ENCODE results near the gene UNC80. TPM values are rescaled to one million over a fixed set of nuclear protein-coding genes. Genes with fewer than 3 reads are reported as not detected.

UNC80 gene
- total and polyA plus RNA-seq, 2 donors (not counting 1 experiment from before 2014, with no cell fraction given): not detected

GRCh38 chr2:209805351-209805750 lies 33.7 kb downstream of the UNC80 start:
- Histone ChIP-seq H3K4me1 (ENCODE audit: control insufficient read depth in 2 of 2, insufficient read depth in 2 of 2, low read length in 2 of 2) (no peaks in the 10 kb centered on the region), H3K4me2 (replicated peaks; ENCODE audit: low read depth, low read length, poor library complexity, severe bottlenecking) (no peak overlapping the region), H3K36me3 (replicated peaks in 1 of 2; ENCODE audit: control extremely low read depth in 1 of 2, control insufficient read depth in 1 of 2, extremely low read depth in 1 of 2, insufficient read depth in 2 of 2, low read length in 1 of 2) (no peaks in the 10 kb centered on the region), H3K79me2 (ENCODE audit: control insufficient read depth, insufficient read depth, low read length) (no peaks in the 10 kb centered on the region), H3K9ac (ENCODE audit: low read length) (no peak overlapping the region), H3K27ac (ENCODE audit: low read length in 2 of 2) (no peak overlapping the region), H4K20me1 (ENCODE audit: control insufficient read depth, insufficient read depth, low read length, poor library complexity, severe bottlenecking) (no peaks in the 10 kb centered on the region), H3K9me3 (ENCODE audit: control extremely low read depth in 1 of 3, control insufficient read depth in 2 of 3, insufficient read depth in 1 of 3, low read length in 2 of 3) (peaks cover 0 to 16% (median 1%) of the 10 kb centered on the region in 3 donors), H3K27me3 (replicated peaks in 1 of 4; ENCODE audit: control extremely low read depth in 1 of 4, control insufficient read depth in 3 of 4, insufficient read depth in 4 of 4, low read length in 3 of 4) (no peaks in the 10 kb centered on the region), H3K4me3 (ENCODE audit: control extremely low read depth in 1 of 5, extremely low read depth in 1 of 5, insufficient read depth in 1 of 5, low read depth in 2 of 5, low read length in 4 of 5) (no peak overlapping the region), H2AFZ (ENCODE audit: insufficient read depth, low read depth, low read length, poor library complexity, severe bottlenecking) (no peak overlapping the region)
- WGBS (ENCODE audit: insufficient coverage): no CpG with 5 or more reads among the region's 1 CpG
- POLR2A ChIA-PET: no interaction called here
- no peaks in the 10 kb centered on the region for H3K4me1 Mint-ChIP-seq
- no peak overlapping the region for H3K27ac Mint-ChIP-seq
- intact Hi-C loops (cut with micrococcal nuclease): no loop called here
- no peak for TF ChIP-seq EZH2 (IDR thresholded peaks at IDR 0.05; ENCODE audit: borderline replicate concordance, insufficient read depth, low read depth, low read length, poor library complexity, severe bottlenecking)
- TF ChIP-seq, protein P1, sequence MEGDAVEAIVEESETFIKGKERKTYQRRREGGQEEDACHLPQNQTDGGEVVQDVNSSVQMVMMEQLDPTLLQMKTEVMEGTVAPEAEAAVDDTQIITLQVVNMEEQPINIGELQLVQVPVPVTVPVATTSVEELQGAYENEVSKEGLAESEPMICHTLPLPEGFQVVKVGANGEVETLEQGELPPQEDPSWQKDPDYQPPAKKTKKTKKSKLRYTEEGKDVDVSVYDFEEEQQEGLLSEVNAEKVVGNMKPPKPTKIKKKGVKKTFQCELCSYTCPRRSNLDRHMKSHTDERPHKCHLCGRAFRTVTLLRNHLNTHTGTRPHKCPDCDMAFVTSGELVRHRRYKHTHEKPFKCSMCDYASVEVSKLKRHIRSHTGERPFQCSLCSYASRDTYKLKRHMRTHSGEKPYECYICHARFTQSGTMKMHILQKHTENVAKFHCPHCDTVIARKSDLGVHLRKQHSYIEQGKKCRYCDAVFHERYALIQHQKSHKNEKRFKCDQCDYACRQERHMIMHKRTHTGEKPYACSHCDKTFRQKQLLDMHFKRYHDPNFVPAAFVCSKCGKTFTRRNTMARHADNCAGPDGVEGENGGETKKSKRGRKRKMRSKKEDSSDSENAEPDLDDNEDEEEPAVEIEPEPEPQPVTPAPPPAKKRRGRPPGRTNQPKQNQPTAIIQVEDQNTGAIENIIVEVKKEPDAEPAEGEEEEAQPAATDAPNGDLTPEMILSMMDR (IDR thresholded peaks at IDR 0.05): no peak
- peaks cover 3% of the 10 kb centered on the region for H3K9me3 Mint-ChIP-seq (ENCODE audit: insufficient read depth)
- no peak overlapping the region for H3K4me3 Mint-ChIP-seq
- ATAC-seq (ENCODE audit: low read depth) (no peak), DNase-seq (no peak)
- CTCF ChIA-PET: no interaction called here
- H3K27me3 Mint-ChIP-seq: peaks cover 3% of the 10 kb centered on the region

DNA sequence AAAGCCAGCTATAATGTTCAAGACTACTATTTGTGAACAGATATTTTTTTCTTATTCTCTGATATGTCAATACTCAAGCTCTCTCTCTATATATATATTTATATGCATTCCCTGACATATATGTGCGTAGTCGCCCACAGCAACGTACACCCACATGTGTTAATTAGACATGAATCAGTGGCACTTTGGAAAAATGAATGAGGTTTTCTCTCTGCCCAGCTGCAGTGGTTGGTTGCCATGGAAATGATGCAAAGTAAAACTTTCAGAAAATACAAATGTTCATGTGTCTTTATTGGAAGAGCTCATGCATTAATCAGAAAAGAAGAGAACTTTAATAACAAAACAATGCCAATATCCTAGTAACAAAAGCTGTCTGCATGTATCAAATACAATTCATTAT lies 34.7 kb downstream of the UNC80 start:
- Mint-ChIP-seq H3K27me3 (peaks cover 3% of the 10 kb centered on the region), H3K4me3 (no peak overlapping the region), H3K4me1 (no peaks in the 10 kb centered on the region), H3K27ac (no peak overlapping the region), H3K9me3 (ENCODE audit: insufficient read depth) (no peaks in the 10 kb centered on the region)
- no peak for ATAC-seq (ENCODE audit: low read depth)
- H2AFZ ChIP-seq (ENCODE audit: insufficient read depth, low read depth, low read length, poor library complexity, severe bottlenecking): no peak overlapping the region
- intact Hi-C loops (cut with micrococcal nuclease): no loop called here
- H3K4me2 ChIP-seq (replicated peaks; ENCODE audit: low read depth, low read length, poor library complexity, severe bottlenecking): no peak overlapping the region
- H3K27ac ChIP-seq (ENCODE audit: low read length in 2 of 2): no peak overlapping the region
- TF ChIP-seq, protein P1 (IDR thresholded peaks at IDR 0.05): no peak
- no peak for TF ChIP-seq EZH2 (IDR thresholded peaks at IDR 0.05; ENCODE audit: borderline replicate concordance, insufficient read depth, low read depth, low read length, poor library complexity, severe bottlenecking)
- no peaks in the 10 kb centered on the region for H4K20me1 ChIP-seq (ENCODE audit: control insufficient read depth, insufficient read depth, low read length, poor library complexity, severe bottlenecking)
- H3K4me1 ChIP-seq (ENCODE audit: control insufficient read depth in 2 of 2, insufficient read depth in 2 of 2, low read length in 2 of 2): no peaks in the 10 kb centered on the region
- H3K27me3 ChIP-seq (replicated peaks in 1 of 4; ENCODE audit: control extremely low read depth in 1 of 4, control insufficient read depth in 3 of 4, insufficient read depth in 4 of 4, low read length in 3 of 4): no peaks in the 10 kb centered on the region
- ChIA-PET CTCF (no interaction called here), POLR2A (no interaction called here)
- H3K9me3 ChIP-seq (ENCODE audit: control extremely low read depth in 1 of 3, control insufficient read depth in 2 of 3, insufficient read depth in 1 of 3, low read length in 2 of 3): peaks cover 0 to 16% (median 1%) of the 10 kb centered on the region in 3 donors
- no peak for DNase-seq
- H3K4me3 ChIP-seq (ENCODE audit: control extremely low read depth in 1 of 5, extremely low read depth in 1 of 5, insufficient read depth in 1 of 5, low read depth in 2 of 5, low read length in 4 of 5): no peak overlapping the region
- no CpG with 5 or more reads among the region's 3 CpGs for WGBS (ENCODE audit: insufficient coverage)
- H3K36me3 ChIP-seq (replicated peaks in 1 of 2; ENCODE audit: control extremely low read depth in 1 of 2, control insufficient read depth in 1 of 2, extremely low read depth in 1 of 2, insufficient read depth in 2 of 2, low read length in 1 of 2): no peaks in the 10 kb centered on the region
- no peak overlapping the region for H3K9ac ChIP-seq (ENCODE audit: low read length)
- no peaks in the 10 kb centered on the region for H3K79me2 ChIP-seq (ENCODE audit: control insufficient read depth, insufficient read depth, low read length)

Data from B cell (primary cell).